OCI-LY3 (cell line): ENCODE measurements around the gene ATXN2.

Experiments
- EZH2phosphoT487 ChIP-seq: fragments of 200-600 bp; shearing (Covaris generic); IDR thresholded peaks from 2 replicates; pipeline ENCODE4 v1.6.1; 2018; ENCODE audit warnings: antibody characterized with exemption, mixed run types, low read depth
- TF ChIP-seq, protein P1 (sequence below): fragments of 200-600, 300-600 bp; sonication (generic); IDR thresholded peaks from 2 replicates; pipeline ENCODE4 v1.5.1; 2014; ENCODE audit warnings: antibody characterized with exemption, low read length, low read depth

DNA sequence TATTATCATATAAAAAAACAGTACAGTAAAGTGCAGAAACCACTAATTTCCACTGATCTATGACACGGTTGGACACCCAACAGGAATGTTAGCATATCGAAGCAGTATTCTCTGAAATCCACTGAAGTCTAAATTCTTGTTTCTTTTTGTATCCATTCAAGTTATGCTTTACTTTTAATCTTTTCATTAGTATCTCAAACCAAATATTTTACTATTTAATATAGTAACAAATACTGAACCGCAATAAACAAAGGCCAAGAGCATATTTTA, 41.1 kb downstream of the ATXN2 start:
- TF ChIP-seq, protein P1, sequence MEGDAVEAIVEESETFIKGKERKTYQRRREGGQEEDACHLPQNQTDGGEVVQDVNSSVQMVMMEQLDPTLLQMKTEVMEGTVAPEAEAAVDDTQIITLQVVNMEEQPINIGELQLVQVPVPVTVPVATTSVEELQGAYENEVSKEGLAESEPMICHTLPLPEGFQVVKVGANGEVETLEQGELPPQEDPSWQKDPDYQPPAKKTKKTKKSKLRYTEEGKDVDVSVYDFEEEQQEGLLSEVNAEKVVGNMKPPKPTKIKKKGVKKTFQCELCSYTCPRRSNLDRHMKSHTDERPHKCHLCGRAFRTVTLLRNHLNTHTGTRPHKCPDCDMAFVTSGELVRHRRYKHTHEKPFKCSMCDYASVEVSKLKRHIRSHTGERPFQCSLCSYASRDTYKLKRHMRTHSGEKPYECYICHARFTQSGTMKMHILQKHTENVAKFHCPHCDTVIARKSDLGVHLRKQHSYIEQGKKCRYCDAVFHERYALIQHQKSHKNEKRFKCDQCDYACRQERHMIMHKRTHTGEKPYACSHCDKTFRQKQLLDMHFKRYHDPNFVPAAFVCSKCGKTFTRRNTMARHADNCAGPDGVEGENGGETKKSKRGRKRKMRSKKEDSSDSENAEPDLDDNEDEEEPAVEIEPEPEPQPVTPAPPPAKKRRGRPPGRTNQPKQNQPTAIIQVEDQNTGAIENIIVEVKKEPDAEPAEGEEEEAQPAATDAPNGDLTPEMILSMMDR, result no peak
- TF ChIP-seq EZH2phosphoT487, result no peak
